ENCODE measurements around the gene ITGA5.

DNA sequence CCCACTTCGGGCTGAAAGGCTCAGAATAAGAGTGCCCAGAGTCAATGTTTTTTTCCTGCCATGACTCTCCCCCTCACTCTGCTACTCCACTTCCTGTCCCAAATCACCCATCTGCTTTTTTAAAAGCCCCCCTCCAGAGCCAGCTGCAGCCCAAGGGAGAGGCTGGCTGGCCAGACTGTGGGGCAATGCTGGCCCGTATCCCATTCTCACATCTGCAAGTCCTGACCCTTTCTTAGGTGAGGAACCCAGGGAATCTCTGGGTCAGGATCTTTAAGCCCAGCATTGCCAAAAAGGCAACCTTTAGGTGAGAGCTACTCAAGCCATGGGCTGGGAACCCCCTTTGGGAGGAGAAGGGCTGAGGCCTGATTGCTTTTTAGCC is 1.7 kb upstream of the ITGA5 start:
- TF ChIP-seq POLR2A (IDR thresholded peaks at IDR 0.05) (no peak), CTCF (IDR thresholded peaks at IDR 0.05) (no peak), EP300 (IDR thresholded peaks at IDR 0.05) (no peak)
